ENCODE measurements around the gene ZNF792. TPM values are rescaled to one million over a fixed set of nuclear protein-coding genes. Genes with fewer than 3 reads are reported as not detected.

Gene ZNF792
- total and polyA plus RNA-seq, 2 of the 8 experiments (the other 6 are each of a cell fraction or from before 2014, with no cell fraction given), result 2.5 to 7.2 TPM

- POLR2A ChIA-PET (ENCODE audit: partially characterized antibody), result interaction anchor here (0.6 to 22.5 kb wide), 6 partner anchors 11 to 890 kb away, joined by 3 to 366 read pairs (median 4); partner anchors contain the start of genes SCN1B and ZNF792
- FAIRE-seq, result no peak
- no peak for TF ChIP-seq BRCA1 (IDR thresholded peaks at IDR 0.05; ENCODE audit: low read depth, low read length)
- TF ChIP-seq CTCF (IDR thresholded peaks at IDR 0.05; ENCODE audit: control extremely low read depth in 1 of 3, insufficient read depth in 1 of 3, low read depth in 1 of 3, low read length in 3 of 3), result no peak
- no peak for TF ChIP-seq MAX (IDR thresholded peaks at IDR 0.05)
- no peak for TF ChIP-seq TEAD4 (IDR thresholded peaks at IDR 0.05; ENCODE audit: low read depth, low read length)
- no peak for TF ChIP-seq MAFK (IDR thresholded peaks at IDR 0.05; ENCODE audit: low read depth, low read length)
- no peak for TF ChIP-seq CBX8 (IDR thresholded peaks at IDR 0.05; ENCODE audit: borderline replicate concordance, low read depth, low read length)
- TF ChIP-seq POU5F1 (IDR thresholded peaks at IDR 0.05; ENCODE audit: low read depth, low read length), result no peak
- TF ChIP-seq ASH2L (IDR thresholded peaks at IDR 0.05; ENCODE audit: low read length), result no peak
- TF ChIP-seq ZNF274 (IDR thresholded peaks at IDR 0.05; ENCODE audit: borderline replicate concordance, extremely low read depth, low read length), result no peak
- TF ChIP-seq PHF8 (conservative IDR thresholded peaks at IDR 0.05; ENCODE audit: low read depth, low read length), result no peak
These were observed 42.4 kb upstream of the ZNF792 start for GRCh38 chr19:35006342-35006998.

More at GRCh38 chr19:35006342-35006998, 42.4 kb upstream of the ZNF792 start:
- no peak overlapping the region for H3K27ac ChIP-seq (ENCODE audit: low read depth, low read length)
- no peak overlapping the region for H2BK12ac ChIP-seq (ENCODE audit: low read depth, low read length)
- no peak overlapping the region for H3K14ac ChIP-seq (ENCODE audit: insufficient read length)
- no peak overlapping the region for H3K9ac ChIP-seq (replicated peaks in 1 of 4; ENCODE audit: extremely low read depth in 1 of 4, low read depth in 3 of 4, low read length in 3 of 4)
- H3K56ac ChIP-seq (replicated peaks; ENCODE audit: insufficient read length, low read depth, low read length), result no peak overlapping the region
- DNase-seq (ENCODE audit: low read depth in 1 of 2, low spot score in 2 of 2), result no peak
- no peak overlapping the region for H2AFZ ChIP-seq (ENCODE audit: low read length)
- CTCF ChIA-PET (ENCODE audit: partially characterized antibody), result interaction anchor here (1.2 to 12.2 kb wide), 4 partner anchors 15 to 168 kb away, joined by 3 to 174 read pairs (median 5); partner anchors contain the start of gene ZNF30
- H4K91ac ChIP-seq (replicated peaks; ENCODE audit: insufficient read length, low read length), result no peak overlapping the region
- H2BK120ac ChIP-seq (replicated peaks; ENCODE audit: low read depth, low read length), result no peak overlapping the region
- H3K23ac ChIP-seq (ENCODE audit: insufficient read length), result no peak overlapping the region
- H3K4me3 ChIP-seq (ENCODE audit: extremely low read depth in 1 of 4, insufficient read depth in 2 of 4, low read depth in 3 of 4, low read length in 4 of 4), result no peak overlapping the region
- 0 out of 2 replicates have a peak overlapping the region, but pooled peaks have one; percentile 2 for H2BK5ac ChIP-seq (ENCODE audit: low read depth, low read length)
- peaks cover 25 to 60% of the 10 kb centered on the region in 2 experiments for H3K79me2 ChIP-seq (ENCODE audit: control insufficient read depth in 1 of 2, insufficient read depth in 2 of 2, low read length in 2 of 2)
- no peak overlapping the region for H3K4ac ChIP-seq (replicated peaks; ENCODE audit: insufficient read length, low read depth, low read length)
- no peak overlapping the region for H4K8ac ChIP-seq (ENCODE audit: extremely low read depth, insufficient read depth, low read length)
- 95% methylated on average over 15 of the region's 15 CpGs; no CpG with 5 or more reads in 1 of the 2 experiments for WGBS, 2 experiments (ENCODE audit: extremely low coverage in 1 of 2, insufficient coverage in 1 of 2, insufficient read length in 1 of 2, insufficient replicate concordance in 2 of 2, low coverage in 1 of 2, low lambda C conversion rate in 2 of 2, missing lambda C conversion rate in 1 of 2)
- H3K27me3 ChIP-seq (replicated peaks in 1 of 4; ENCODE audit: control insufficient read depth in 3 of 4, extremely low read depth in 1 of 4, insufficient read depth in 3 of 4, low read length in 3 of 4), result no peaks in the 10 kb centered on the region
- no peak overlapping the region for H2AK5ac ChIP-seq (ENCODE audit: low read depth, low read length)
- H3K18ac ChIP-seq (ENCODE audit: extremely low read depth, low read length), result no peak overlapping the region
- H3K4me2 ChIP-seq (ENCODE audit: insufficient read depth in 1 of 2, low read depth in 2 of 2, low read length in 2 of 2), result no peak overlapping the region
- H4K5ac ChIP-seq (ENCODE audit: insufficient read length, low read depth, low read length), result no peak overlapping the region
- H3K4me1 ChIP-seq (replicated peaks in 1 of 4; ENCODE audit: control insufficient read depth in 3 of 4, insufficient read depth in 4 of 4, low read length in 3 of 4), result peaks cover 8 to 23% (median 9%) of the 10 kb centered on the region in 4 experiments
- peaks cover 2% of the 10 kb centered on the region; the same call in 1 of the 2 replicates for H3K23me2 ChIP-seq (ENCODE audit: low read depth, low read length)
- H3K79me1 ChIP-seq (ENCODE audit: low read depth, low read length), result peaks cover 15% of the 10 kb centered on the region
- no peak overlapping the region for H2BK15ac ChIP-seq (ENCODE audit: low read length)
- peaks cover 30 to 40% of the 10 kb centered on the region in 2 experiments for H4K20me1 ChIP-seq (replicated peaks in 1 of 2; ENCODE audit: control insufficient read depth in 1 of 2, insufficient read depth in 2 of 2, low read length in 2 of 2)
- H2BK20ac ChIP-seq (ENCODE audit: low read length), result no peak overlapping the region
- H3K36me3 ChIP-seq (ENCODE audit: control insufficient read depth in 2 of 4, insufficient read depth in 4 of 4, low read length in 3 of 4), result peaks cover 24 to 44% (median 36%) of the 10 kb centered on the region in 4 experiments
- no peaks in the 10 kb centered on the region for H3K9me3 ChIP-seq (ENCODE audit: insufficient read depth in 2 of 2, low read depth in 1 of 2, low read length in 1 of 2)

Data from H1 (cell line).